ENCODE data around the gene TANC1.

The TANC1 gene

DNA sequence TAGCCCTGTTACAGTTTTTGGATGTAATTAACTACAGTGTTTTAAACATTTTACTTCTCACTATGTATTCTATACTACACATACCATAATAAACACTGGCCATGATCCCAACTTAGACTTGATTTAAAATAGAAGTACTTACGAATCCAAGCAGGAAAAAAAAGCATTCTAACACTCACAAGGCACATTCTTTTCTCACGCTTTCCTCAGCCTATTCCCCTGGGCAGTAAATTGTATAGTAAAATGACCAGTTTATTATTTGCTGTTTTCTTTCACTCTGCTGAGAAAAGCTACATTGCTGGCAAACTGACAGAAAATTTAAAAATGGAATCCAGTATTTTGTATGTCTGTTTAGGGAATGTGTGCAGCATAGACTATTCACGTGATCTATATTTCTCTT is 2.8 kb upstream of the TANC1 start:
- Histone ChIP-seq H3K9me3 (ENCODE audit: control insufficient read depth, low read length) (no peaks in the 10 kb centered on the region), H3K9ac (ENCODE audit: low read length) (no peak overlapping the region), H3K4me3 (ENCODE audit: low read length) (no peak overlapping the region), H3K36me3 (ENCODE audit: control insufficient read depth, insufficient read depth, low read length) (no peaks in the 10 kb centered on the region), H3K27me3 (ENCODE audit: control insufficient read depth, insufficient read depth, low read length) (no peaks in the 10 kb centered on the region), H3K4me1 (ENCODE audit: control insufficient read depth, insufficient read depth, low read length) (no peaks in the 10 kb centered on the region)

DNA sequence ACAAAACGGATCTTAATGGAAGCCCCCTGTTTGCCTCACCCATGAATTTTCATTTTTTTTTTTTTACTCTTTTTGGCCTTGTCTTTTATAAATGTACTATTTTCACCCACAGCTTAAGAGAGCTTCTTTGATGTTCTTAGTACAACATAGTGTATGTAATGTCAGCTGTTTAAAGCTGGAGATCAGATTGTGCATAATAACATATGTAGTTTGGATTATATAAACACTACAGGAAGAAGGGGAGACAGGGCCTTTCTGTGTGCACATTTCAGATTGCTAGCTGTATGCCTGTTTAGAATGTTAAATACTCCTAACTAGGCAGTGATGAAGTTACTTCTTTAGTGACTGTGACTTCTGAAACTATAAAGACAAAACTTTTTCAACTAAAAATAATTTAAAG is 2.1 kb upstream of the TANC1 start:
- no peaks in the 10 kb centered on the region for H3K27me3 ChIP-seq (ENCODE audit: control insufficient read depth, insufficient read depth, low read length)
- H3K4me1 ChIP-seq (ENCODE audit: control insufficient read depth, insufficient read depth, low read length) = no peaks in the 10 kb centered on the region
- H3K4me3 ChIP-seq (ENCODE audit: low read length) = no peak overlapping the region
- no peaks in the 10 kb centered on the region for H3K9me3 ChIP-seq (ENCODE audit: control insufficient read depth, low read length)
- H3K9ac ChIP-seq (ENCODE audit: low read length) = no peak overlapping the region
- no peaks in the 10 kb centered on the region for H3K36me3 ChIP-seq (ENCODE audit: control insufficient read depth, insufficient read depth, low read length)

DNA sequence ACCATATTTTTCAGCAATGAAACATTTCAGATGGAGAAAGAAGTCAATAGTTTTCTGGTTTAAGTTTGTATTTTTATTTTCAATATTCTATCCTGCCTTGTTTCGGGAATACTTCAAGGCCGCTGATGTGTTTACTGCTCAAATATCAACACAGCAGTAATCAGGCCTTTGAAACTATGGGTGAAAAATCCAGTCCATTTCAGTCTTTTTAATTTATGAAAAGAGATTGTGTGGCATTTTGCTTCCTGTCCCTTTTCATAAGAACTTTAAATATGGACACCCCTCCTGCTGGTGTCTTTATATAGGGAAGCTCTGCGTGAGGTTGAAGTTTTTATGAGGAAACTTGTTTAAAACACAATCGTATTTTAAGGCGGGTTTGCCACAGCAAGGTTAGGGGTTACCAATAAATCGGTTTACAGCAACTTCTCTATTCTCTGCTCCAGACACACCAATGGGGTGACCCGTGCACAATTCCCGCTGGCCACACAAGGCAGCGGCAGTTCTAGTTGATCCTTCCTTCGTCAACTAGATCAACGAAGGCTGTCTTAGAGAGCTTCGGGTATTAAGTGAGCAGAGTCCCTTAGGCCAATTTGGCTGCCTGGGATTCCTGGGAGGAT is 1.2 kb upstream of the TANC1 start:
- Histone ChIP-seq H3K27me3 (ENCODE audit: control insufficient read depth, insufficient read depth, low read length) (no peaks in the 10 kb centered on the region), H3K36me3 (ENCODE audit: control insufficient read depth, insufficient read depth, low read length) (no peaks in the 10 kb centered on the region), H3K9ac (ENCODE audit: low read length) (peak overlapping the region; percentile 83), H3K4me1 (ENCODE audit: control insufficient read depth, insufficient read depth, low read length) (no peaks in the 10 kb centered on the region), H3K4me3 (ENCODE audit: low read length) (no peak overlapping the region), H3K9me3 (ENCODE audit: control insufficient read depth, low read length) (no peaks in the 10 kb centered on the region)

DNA sequence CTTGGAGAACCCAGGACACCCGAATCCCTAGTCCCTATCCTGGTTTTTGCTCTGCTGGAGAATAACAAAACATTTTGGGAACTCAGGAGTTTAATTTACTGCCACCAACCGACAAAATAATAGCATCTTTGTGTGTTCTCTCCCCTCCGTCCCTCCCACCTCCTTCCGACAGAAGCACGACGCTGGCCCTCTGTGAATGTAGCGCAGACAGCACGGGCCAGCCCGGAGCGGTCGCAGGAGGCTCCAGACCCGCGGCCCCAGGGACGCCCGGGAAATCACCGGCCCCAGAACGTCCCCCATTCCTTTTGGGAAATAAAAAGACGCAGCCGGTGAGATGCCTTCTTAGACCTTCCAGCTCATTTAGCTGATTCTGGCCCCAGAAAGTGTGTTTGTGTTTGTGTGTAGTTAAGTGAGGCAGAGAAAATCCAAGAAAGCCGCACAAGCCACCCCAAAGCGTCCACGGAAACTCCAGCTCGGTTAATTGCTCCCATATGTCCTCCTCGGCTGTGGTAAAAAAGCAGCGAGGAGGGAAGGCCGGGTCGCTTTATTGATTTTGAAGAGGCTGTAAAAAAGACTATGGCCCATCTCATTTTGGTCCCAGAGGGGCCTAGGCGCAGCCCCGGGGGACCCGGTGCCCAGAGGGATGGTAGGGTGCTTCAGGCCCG is 577 bp upstream of the TANC1 start:
- H3K4me3 ChIP-seq (ENCODE audit: low read length) = peak overlapping the region; percentile 74
- no peaks in the 10 kb centered on the region for H3K36me3 ChIP-seq (ENCODE audit: control insufficient read depth, insufficient read depth, low read length)
- H3K9me3 ChIP-seq (ENCODE audit: control insufficient read depth, low read length) = no peaks in the 10 kb centered on the region
- H3K9ac ChIP-seq (ENCODE audit: low read length) = peak overlapping the region; percentile 83
- H3K27me3 ChIP-seq (ENCODE audit: control insufficient read depth, insufficient read depth, low read length) = no peaks in the 10 kb centered on the region
- no peaks in the 10 kb centered on the region for H3K4me1 ChIP-seq (ENCODE audit: control insufficient read depth, insufficient read depth, low read length)

- peak overlapping the region; percentile 83 for H3K9ac ChIP-seq (ENCODE audit: low read length)
- H3K4me1 ChIP-seq (ENCODE audit: control insufficient read depth, insufficient read depth, low read length) = no peaks in the 10 kb centered on the region
- peak overlapping the region; percentile 78 for H3K4me3 ChIP-seq (ENCODE audit: low read length)
- H3K9me3 ChIP-seq (ENCODE audit: control insufficient read depth, low read length) = no peaks in the 10 kb centered on the region
- no peaks in the 10 kb centered on the region for H3K36me3 ChIP-seq (ENCODE audit: control insufficient read depth, insufficient read depth, low read length)
- H3K27me3 ChIP-seq (ENCODE audit: control insufficient read depth, insufficient read depth, low read length) = no peaks in the 10 kb centered on the region
Observed at GRCh38 chr2:158969162-158969714, 798 bp downstream of the TANC1 start.

GRCh38 chr2:158969715-158970240 is 1.3 kb downstream of the TANC1 start:
- Histone ChIP-seq H3K4me1 (ENCODE audit: control insufficient read depth, insufficient read depth, low read length) (no peaks in the 10 kb centered on the region), H3K36me3 (ENCODE audit: control insufficient read depth, insufficient read depth, low read length) (no peaks in the 10 kb centered on the region), H3K9ac (ENCODE audit: low read length) (peak overlapping the region; percentile 83), H3K9me3 (ENCODE audit: control insufficient read depth, low read length) (no peaks in the 10 kb centered on the region), H3K27me3 (ENCODE audit: control insufficient read depth, insufficient read depth, low read length) (no peaks in the 10 kb centered on the region), H3K4me3 (ENCODE audit: low read length) (peak overlapping the region; percentile 78)

DNA sequence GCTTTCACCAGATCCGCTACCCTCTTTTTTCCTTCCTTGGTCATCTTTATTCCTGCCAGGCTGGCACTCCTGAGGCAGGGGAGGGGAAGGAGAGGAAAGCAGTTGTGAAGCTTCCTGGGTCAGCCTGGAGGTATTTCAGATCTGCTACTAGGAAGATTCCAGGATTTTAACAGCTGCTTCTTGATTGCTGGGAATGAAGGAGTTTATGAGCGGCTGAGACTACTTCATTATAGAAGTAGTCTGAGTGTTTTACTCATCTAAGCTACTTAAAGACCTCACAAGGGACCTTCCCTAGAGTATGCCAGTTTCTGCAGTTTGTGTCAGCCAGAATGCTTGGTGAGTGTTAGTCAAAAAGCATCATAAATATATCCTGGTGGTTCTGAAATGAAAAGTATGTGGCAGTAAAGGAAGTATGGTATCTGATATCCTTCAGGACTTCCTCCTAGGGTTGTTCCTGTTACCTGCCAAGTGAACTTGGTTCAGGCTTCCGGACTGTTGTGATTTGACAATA is 1.9 kb downstream of the TANC1 start:
- Histone ChIP-seq H3K9me3 (ENCODE audit: control insufficient read depth, low read length) (no peaks in the 10 kb centered on the region), H3K4me1 (ENCODE audit: control insufficient read depth, insufficient read depth, low read length) (no peaks in the 10 kb centered on the region), H3K9ac (ENCODE audit: low read length) (peak overlapping the region; percentile 83), H3K27me3 (ENCODE audit: control insufficient read depth, insufficient read depth, low read length) (no peaks in the 10 kb centered on the region), H3K4me3 (ENCODE audit: low read length) (peak overlapping the region; percentile 78), H3K36me3 (ENCODE audit: control insufficient read depth, insufficient read depth, low read length) (no peaks in the 10 kb centered on the region)

GRCh38 chr2:158973116-158973956 is 4.9 kb downstream of the TANC1 start:
- Histone ChIP-seq H3K27me3 (ENCODE audit: control insufficient read depth, insufficient read depth, low read length) (no peaks in the 10 kb centered on the region), H3K9me3 (ENCODE audit: control insufficient read depth, low read length) (no peaks in the 10 kb centered on the region), H3K36me3 (ENCODE audit: control insufficient read depth, insufficient read depth, low read length) (no peaks in the 10 kb centered on the region), H3K9ac (ENCODE audit: low read length) (no peak overlapping the region), H3K4me1 (ENCODE audit: control insufficient read depth, insufficient read depth, low read length) (no peaks in the 10 kb centered on the region), H3K4me3 (ENCODE audit: low read length) (no peak overlapping the region)

DNA sequence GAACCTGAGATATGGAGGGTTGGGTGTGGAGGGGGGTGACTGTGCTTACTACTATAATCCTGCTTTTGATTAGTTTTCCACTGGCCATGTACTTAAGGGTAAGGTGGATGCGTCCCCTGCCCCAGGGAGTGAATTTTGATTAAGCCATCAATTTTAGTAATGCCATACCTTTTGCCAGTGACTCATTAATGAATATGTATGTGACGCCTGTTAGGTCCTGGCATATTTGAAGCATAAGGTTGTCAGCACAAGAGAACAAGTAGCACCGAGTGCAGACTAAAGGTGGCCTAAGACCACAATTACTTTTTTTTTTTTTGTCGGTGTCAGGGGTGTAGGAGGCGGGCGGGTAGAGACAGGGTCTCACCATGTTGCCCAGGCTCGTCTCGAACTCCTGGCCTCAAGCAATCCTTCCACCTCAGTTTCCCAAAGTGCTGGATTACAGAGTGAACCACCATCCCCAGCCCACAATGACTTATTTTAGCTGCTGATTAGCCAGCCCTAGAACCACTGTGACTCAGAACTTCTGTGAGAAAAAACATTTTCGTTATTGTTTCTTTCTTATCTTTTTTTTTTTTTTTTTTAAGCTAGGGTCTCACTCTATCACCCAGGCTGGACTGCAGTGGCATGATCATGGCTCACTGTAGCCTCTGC is 7.0 kb downstream of the TANC1 start:
- H3K9me3 ChIP-seq (ENCODE audit: control insufficient read depth, low read length) = no peaks in the 10 kb centered on the region
- no peak overlapping the region for H3K9ac ChIP-seq (ENCODE audit: low read length)
- H3K27me3 ChIP-seq (ENCODE audit: control insufficient read depth, insufficient read depth, low read length) = no peaks in the 10 kb centered on the region
- no peaks in the 10 kb centered on the region for H3K4me1 ChIP-seq (ENCODE audit: control insufficient read depth, insufficient read depth, low read length)
- no peaks in the 10 kb centered on the region for H3K36me3 ChIP-seq (ENCODE audit: control insufficient read depth, insufficient read depth, low read length)
- H3K4me3 ChIP-seq (ENCODE audit: low read length) = no peak overlapping the region

GRCh38 chr2:158979772-158980171 is 11.3 kb downstream of the TANC1 start:
- no peaks in the 10 kb centered on the region for H3K36me3 ChIP-seq (ENCODE audit: control insufficient read depth, insufficient read depth, low read length)
- no peak overlapping the region for H3K4me3 ChIP-seq (ENCODE audit: low read length)
- no peaks in the 10 kb centered on the region for H3K9me3 ChIP-seq (ENCODE audit: control insufficient read depth, low read length)
- no peaks in the 10 kb centered on the region for H3K4me1 ChIP-seq (ENCODE audit: control insufficient read depth, insufficient read depth, low read length)
- H3K9ac ChIP-seq (ENCODE audit: low read length) = no peak overlapping the region
- H3K27me3 ChIP-seq (ENCODE audit: control insufficient read depth, insufficient read depth, low read length) = no peaks in the 10 kb centered on the region

GRCh38 chr2:158984604-158985135 is 16.2 kb downstream of the TANC1 start:
- no peaks in the 10 kb centered on the region for H3K27me3 ChIP-seq (ENCODE audit: control insufficient read depth, insufficient read depth, low read length)
- H3K4me3 ChIP-seq (ENCODE audit: low read length) = no peak overlapping the region
- H3K9me3 ChIP-seq (ENCODE audit: control insufficient read depth, low read length) = no peaks in the 10 kb centered on the region
- H3K9ac ChIP-seq (ENCODE audit: low read length) = no peak overlapping the region
- H3K36me3 ChIP-seq (ENCODE audit: control insufficient read depth, insufficient read depth, low read length) = no peaks in the 10 kb centered on the region
- H3K4me1 ChIP-seq (ENCODE audit: control insufficient read depth, insufficient read depth, low read length) = no peaks in the 10 kb centered on the region

All from mucosa of stomach (tissue), 1 donor.